Neural crest cell (in vitro differentiated cells): Measurements from ENCODE around the gene THTPA. TPM values are rescaled to one million over a fixed set of nuclear protein-coding genes. Genes with fewer than 3 reads are reported as not detected.

Source experiments
- DNase-seq: peaks from one replicate; pipeline ENCODE4 v3.0.0; 2021; ENCODE audit warnings: low read depth, mixed read lengths, low spot score
- H3K27ac Mint-ChIP-seq: one replicate; pipeline ENCODE4 v1.8.0; 2021; ENCODE audit warnings: mild to moderate bottlenecking, mixed read lengths; ENCODE audit not compliant: unreplicated experiment
- H3K27me3 Mint-ChIP-seq: 2 replicates; pipeline ENCODE4 v1.8.0; 2021; ENCODE audit warnings: low read depth, mild to moderate bottlenecking, mixed read lengths
- H3K36me3 Mint-ChIP-seq: 2 replicates; pipeline ENCODE4 v1.8.0; 2021; ENCODE audit warnings: low read depth, mild to moderate bottlenecking, mixed read lengths
- H3K4me1 Mint-ChIP-seq: 2 replicates; pipeline ENCODE4 v1.8.0; 2021; ENCODE audit warnings: mixed read lengths
- H3K4me3 Mint-ChIP-seq: one replicate; pipeline ENCODE4 v1.8.0; 2021; ENCODE audit warnings: mild to moderate bottlenecking, mixed read lengths
- H3K9me3 Mint-ChIP-seq: 2 replicates; pipeline ENCODE4 v1.8.0; 2021; ENCODE audit warnings: mixed read lengths
- CTCF ChIP-seq: fragments of 200-600 bp; sonication (generic); conservative IDR thresholded peaks from 2 replicates; pipeline ENCODE4 v1.5.0; 2021; ENCODE audit warnings: antibody characterized with exemption, mild to moderate bottlenecking
- total RNA-seq: library from RNA; stranded (reverse); gene quantifications from 2 replicates; pipeline ENCODE4 v1.2.1, GENCODE V29; 2021

Gene THTPA
- total RNA-seq, 1 donor from 2014 or later = 19.4 TPM

- Mint-ChIP-seq H3K36me3 (no peaks in the 10 kb centered on the region), H3K9me3 (no peaks in the 10 kb centered on the region), H3K4me3 (no peak overlapping the region), H3K4me1 (no peaks in the 10 kb centered on the region), H3K27ac (no peak overlapping the region), H3K27me3 (peaks cover 49% of the 10 kb centered on the region)
- TF ChIP-seq CTCF = no peak
- DNase-seq = no peak
Observed at GRCh38 chr14:23601424-23601823, 45.4 kb downstream of the THTPA start.

DNA sequence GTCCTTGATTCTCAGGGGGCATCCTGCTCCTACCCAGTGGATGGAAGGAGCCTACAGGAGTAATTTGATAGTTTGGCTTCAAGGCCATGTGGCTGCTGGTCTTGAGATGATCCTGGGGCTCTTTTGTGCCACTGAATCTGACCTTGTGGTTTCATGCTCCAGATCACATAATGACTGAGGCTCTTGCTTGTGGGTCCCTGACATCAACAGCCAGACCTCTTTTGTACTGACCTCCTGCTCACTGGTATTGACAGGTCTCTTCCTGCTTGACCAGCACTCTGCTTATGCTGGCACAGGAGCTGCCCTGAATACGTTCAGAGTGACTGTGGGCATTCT lies 45.7 kb downstream of the THTPA start:
- no peaks in the 10 kb centered on the region for H3K4me1 Mint-ChIP-seq
- no peaks in the 10 kb centered on the region for H3K36me3 Mint-ChIP-seq
- DNase-seq = no peak
- no peak for TF ChIP-seq CTCF
- H3K9me3 Mint-ChIP-seq = no peaks in the 10 kb centered on the region
- H3K4me3 Mint-ChIP-seq = no peak overlapping the region
- no peak overlapping the region for H3K27ac Mint-ChIP-seq
- H3K27me3 Mint-ChIP-seq = peaks cover 50% of the 10 kb centered on the region

DNA sequence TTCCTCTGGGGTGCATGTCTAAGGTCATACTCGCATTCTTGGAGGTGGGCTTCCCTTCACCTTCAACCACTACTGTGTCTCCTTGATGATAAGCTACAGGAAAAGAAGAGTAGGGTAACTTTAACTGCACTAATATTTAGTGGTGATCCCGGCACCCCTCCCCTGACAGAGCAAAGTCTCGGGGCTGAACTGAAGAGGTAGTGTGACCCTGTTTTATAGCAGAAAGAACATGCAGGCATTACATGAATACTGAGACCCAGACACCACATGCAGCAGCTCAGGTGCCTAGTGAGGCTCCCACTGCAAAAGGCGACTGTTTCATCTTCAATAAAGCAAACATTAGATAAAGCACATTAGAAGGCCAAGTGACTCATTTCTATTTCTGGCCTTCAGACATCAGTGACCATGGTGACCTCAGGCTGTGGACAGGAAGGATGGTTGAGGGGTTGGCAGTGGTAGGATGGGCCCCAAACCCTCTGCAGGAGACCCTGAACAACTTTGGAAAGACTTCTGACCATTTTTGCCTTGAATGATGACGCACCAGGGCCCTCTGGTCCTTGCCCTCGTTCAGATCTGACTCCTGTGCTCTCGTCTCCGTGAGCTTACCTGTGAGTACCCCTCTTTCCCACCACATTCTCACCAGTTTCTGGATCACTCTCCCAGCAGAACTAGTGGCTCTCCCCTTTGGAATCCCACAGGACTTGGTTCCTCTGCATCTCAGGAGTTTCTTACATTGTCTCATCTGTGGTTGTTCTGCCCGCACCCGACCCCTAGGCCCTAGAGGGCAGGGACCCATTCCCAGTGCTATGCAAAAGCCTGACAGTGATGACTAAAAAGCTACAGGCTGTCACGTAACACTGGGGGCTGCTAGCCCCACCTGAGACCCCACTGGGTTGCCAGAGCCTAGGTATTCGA lies 46.4 kb downstream of the THTPA start:
- Mint-ChIP-seq H3K4me1 (no peaks in the 10 kb centered on the region), H3K27me3 (peaks cover 50% of the 10 kb centered on the region), H3K36me3 (no peaks in the 10 kb centered on the region), H3K9me3 (no peaks in the 10 kb centered on the region), H3K27ac (no peak overlapping the region), H3K4me3 (no peak overlapping the region)
- no peak for DNase-seq
- no peak for TF ChIP-seq CTCF

DNA sequence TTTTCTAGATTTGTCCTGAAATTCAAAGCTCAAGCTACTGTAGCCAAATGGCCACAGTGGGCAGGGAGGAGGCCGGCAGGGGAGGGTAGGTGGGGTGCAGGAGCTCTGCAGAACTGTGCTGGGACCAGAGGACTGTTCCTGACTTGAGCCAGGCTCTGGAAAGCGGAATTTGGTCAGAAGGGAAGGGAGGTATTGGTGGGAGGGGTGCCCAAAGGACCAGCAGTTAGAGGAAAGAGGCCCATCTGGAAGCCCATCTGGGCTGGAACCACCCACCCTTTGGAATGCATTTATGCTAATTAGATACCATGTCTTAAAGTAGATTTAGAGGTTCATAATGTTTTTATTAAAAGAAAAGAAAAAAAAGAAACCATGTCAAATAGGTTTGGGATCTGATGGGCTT lies 47.0 kb downstream of the THTPA start:
- Mint-ChIP-seq H3K27ac (no peak overlapping the region), H3K4me1 (no peaks in the 10 kb centered on the region), H3K9me3 (no peaks in the 10 kb centered on the region), H3K27me3 (peaks cover 48% of the 10 kb centered on the region), H3K4me3 (no peak overlapping the region), H3K36me3 (no peaks in the 10 kb centered on the region)
- DNase-seq = no peak
- no peak for TF ChIP-seq CTCF

DNA sequence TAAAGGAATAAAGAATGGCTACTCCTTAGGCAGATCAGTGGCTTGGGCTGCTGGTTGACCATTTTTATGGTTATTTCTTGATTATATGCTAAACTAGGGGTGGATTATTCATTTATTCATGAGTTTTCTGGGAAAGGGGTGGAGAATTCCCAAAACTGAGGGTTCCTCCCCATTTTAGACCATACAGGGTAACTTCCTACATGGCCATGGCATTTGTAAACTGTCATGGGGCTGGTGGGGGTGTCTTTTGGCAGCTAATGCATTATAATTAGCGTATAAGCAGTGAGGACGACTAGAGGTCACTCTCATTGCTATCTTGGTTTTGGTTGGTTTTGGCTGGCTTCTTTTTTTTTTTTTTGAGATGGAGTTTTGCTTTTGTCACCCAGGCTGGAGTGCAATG lies 48.1 kb downstream of the THTPA start:
- no peak for DNase-seq
- no peak for TF ChIP-seq CTCF
- no peak overlapping the region for H3K4me3 Mint-ChIP-seq
- peaks cover 52% of the 10 kb centered on the region for H3K27me3 Mint-ChIP-seq
- H3K36me3 Mint-ChIP-seq = no peaks in the 10 kb centered on the region
- H3K27ac Mint-ChIP-seq = no peak overlapping the region
- H3K4me1 Mint-ChIP-seq = no peaks in the 10 kb centered on the region
- no peaks in the 10 kb centered on the region for H3K9me3 Mint-ChIP-seq
